ENCODE results near the gene ZMAT1.
"Not testable (repeated sequence)": the region's sequence is repeated elsewhere in the genome, so short reads cannot be mapped to it uniquely, and the experiment has no call there.

ZMAT1 gene

DNA sequence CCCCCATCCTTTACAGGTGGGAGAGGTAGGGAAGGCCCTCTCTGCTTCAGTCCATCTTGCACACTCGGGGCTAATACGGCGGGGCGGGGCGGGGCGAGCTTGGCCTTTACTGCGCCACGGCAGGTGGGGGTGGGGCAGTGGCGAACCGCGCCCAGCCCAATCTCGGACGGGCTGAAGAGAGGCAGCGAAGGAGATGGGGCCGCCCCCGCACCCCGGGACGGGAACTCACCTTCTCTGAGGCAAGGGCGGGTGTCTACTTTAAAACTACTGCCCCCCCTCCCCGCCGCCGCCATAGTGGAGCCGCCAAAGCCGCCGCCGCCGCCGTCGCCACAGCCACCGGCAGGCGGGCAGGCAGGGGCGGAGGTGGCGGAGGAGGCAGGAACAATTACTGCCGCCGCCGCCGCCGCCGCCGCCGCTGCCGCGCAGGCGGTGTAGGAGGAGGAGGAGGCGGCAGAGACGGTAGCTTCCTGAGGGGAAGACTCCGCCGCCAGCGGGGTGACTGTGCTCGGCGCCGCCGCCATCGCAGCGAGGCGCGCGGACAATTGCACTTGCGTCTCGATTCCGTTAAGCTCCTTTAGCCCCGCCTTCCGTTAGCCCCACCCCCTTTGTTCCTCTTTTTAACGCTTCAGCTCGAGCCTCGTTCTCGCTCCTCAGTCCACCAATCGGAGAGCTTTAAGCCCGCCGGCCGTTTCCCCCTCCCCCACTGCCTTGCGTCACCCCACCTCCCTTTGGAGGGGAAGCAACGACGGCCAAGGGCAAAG lies at the start of gene ZMAT1:
Gene ZMAT1 (minus strand): TSS at position 540 of the 761 bp plus-strand sequence. CDS start 19 bp downstream, at position 521.
- DNase-seq (ENCODE audit: low read depth): peak; percentile 68

DNA sequence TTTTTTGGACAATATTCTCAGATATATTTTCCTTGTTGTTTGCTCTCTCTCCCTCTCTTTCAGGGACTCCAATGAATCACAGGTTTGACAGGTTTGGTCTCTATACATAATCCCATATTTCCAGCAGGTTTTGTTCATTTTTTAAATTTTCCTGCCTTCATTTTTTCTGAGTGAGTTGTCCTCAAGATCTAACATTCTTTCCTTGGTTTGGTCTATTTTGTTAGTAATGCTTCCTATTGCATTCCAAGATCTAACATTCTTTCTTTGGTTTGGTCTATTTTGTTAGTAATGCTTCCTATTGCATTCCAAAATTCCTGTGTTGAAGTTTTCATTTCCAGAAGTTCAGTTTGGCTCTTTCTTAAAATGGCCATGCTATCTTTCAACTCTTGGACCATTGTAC lies 45.3 kb upstream of the ZMAT1 start:
- no peak for DNase-seq (ENCODE audit: low read depth)

DNA sequence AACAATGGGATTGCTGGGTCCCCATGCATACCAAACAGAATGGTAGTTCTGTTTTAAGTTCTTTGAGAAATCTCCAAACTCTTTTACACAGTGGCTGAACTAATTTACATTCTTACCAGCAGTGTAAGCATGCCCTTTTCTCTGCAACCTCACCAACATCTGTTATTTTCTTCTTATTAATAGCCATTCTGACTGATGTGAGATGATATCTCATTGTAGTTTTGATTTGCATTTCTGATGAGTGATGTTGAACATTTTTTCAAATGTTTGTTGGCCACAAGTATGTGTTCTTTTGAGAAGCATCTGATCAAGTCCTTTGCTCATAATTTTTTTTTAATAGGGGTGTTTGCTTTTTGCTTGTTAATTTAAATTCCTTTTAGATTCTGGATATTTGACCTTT lies 41.2 kb upstream of the ZMAT1 start:
- no peak for DNase-seq (ENCODE audit: low read depth)

DNA sequence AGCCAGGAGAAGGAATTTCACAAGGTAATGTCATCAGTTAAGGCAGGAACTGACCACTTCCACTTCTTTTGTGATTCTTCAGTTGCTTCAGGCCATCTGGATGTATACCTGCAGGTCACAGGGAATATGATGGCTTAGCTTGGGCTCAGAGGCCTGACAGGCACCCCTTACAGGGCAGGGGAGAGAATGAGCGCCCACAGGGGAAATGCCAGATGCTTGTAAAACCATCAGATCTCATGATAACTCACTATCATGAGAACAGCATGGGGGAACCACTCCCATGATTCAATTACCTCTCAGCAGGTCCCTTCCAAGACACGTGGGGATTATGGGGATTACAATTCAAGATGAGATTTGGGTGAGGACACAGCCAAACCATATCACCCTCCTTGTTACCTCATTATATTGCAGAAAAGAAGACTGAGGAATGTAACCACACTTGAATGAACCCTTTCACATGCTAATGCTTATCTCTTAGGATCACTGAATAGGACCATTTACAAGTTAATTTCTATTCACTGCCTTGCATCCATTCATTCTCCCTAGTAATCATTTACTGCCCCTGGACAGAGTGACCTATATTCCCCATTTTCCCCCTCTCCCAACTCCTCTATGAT lies 33.2 kb upstream of the ZMAT1 start:
- not testable (repeated sequence) for DNase-seq (ENCODE audit: low read depth)

DNA sequence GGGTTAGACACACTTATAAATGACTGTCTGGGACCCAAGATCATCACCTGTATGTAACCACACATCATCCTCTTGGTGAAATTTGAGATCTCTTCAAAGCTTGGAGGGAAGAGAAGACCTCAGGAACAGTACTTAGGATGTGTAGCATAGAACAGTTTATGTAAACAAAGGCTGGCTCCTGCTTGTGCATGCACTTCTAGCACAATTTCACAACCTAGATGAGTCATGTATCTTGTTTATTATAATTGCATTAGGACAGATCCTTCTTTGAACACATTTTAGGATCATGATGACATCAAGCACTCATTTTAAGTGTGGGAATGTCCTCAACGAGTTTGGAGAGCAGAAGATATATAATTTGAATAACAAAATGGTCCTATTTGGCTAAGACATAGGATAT lies 26.3 kb upstream of the ZMAT1 start:
- DNase-seq (ENCODE audit: low read depth): no peak

DNA sequence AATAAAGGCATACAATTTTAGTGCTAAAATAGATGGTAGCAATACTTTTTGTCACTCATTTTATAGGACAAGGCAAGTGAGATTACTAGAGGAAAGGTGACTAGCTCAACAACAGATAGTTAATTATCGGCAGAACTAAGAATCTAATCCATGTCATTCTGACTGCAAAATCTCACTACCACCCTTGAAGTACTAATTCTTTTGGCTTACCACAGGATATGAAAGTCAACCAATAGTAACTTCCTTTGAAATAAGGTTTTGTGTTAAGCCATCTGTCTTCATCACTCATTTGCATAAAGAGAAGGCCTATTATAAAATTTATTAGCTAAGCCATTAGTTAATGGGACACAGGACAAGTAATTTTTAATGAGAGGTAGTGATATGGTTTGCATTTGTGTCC lies 25.3 kb upstream of the ZMAT1 start:
- DNase-seq (ENCODE audit: low read depth): no peak

DNA sequence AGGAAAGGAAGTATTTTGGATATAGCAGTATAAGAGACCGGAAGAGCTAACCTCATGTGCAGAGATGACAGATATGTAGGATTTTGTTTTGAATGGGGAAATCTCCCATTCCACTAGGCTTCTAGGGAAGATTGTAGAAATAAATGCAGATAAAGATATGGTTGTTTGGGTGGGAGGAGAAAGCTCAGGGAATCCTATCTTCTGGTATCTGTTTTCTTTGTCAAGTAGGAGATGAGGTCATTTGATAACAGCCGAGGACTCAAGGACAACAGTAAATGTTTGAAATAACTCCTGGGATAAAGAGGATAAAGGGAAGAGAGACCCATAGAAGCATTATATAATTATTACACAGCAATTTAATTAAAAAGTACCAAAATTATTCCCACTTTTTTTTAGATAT lies 24.7 kb upstream of the ZMAT1 start:
- no peak for DNase-seq (ENCODE audit: low read depth)

DNA sequence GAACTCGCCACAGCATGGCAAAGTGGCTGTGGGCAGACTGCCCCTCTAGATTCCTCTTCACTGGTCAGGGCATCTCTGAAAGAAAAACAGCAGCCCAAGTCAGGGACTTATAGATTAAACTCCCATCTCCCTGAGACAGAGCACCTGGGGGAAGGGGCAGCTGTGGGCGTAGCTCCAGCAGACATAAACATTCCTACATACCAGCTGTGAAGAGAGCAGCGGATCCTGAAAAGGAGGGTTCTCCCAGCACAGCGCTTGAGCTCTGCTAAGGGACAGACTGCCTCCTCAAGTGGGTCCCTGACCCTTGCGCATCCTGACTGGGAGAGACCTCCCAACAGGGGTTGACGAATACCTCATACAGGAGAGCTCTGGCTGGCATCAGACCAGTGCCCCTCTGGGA lies 18.8 kb upstream of the ZMAT1 start:
- no peak for DNase-seq (ENCODE audit: low read depth)

DNA sequence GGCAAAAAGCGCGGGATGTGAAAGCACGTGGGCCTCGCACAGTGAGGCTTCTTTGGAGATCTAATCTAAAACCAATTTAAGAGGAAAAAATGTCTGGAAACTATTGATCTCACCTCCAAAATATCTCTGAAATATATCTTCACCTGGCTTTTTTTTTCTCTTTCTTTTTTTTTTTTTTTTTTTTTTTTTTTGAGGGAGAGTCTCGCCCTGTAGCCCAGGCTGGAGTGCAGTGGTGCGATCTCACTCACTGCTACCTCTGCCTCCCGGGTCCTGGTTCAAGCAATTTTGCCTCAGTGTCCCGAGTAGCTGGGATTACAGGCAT lies 383 bp upstream of the ZMAT1 start:
- no peak for DNase-seq (ENCODE audit: low read depth)

DNA sequence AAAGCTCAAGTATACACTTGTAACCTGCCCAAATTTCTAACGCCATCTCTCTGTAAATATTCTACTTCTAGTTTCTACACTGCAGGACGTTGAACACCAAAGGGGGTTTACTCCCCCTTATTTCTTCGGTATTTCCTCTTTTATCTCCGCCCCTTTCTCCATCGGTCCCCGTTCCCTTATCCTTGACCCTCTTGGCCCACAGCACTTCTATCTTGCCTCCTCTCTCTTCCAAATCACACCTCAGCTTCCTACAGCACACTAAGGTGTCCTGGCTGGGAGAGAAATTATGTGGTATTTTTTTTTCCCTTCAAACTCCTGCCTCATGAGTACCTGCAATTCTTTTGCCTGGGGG lies 715 bp downstream of the ZMAT1 start:
- DNase-seq (ENCODE audit: low read depth): no peak

DNA sequence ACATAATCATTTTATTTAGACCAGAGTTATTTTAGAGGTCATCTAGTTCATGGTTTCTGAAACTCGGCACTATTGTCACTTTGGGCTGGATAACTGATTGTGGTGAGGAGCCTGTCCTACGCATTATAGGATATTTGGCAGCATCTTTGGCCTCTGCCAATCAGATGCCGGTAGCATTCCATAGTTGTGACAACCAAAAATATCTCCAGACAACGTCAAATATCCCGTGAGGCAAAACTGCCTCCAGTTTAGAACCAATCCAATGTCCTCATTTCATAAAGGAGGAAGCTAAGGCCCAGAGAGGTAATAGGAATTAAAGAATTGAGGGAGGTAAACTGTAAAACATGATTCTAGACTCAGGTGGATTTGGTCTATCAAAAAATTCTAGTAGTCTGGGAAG lies 6.1 kb downstream of the ZMAT1 start:
- no peak for DNase-seq (ENCODE audit: low read depth)

DNA sequence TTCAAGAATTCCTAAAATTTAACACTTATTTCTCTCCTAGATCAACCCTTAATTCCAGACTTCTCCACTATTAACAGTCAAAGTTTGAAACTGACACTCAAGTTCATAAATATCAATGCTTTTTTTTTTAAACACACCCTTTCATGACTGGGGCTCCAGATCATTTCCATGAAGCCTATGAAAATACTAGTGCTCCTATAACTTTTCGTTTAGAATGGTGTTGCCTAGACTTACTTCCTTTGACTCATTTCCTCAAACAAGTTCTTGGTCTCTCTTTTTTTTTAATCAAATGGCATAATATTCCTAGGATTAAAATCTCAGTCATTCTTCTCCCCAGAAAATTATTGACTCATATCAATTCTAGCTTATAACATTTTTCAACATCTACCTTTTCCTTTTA lies 13.1 kb downstream of the ZMAT1 start:
- DNase-seq (ENCODE audit: low read depth): no peak

DNA sequence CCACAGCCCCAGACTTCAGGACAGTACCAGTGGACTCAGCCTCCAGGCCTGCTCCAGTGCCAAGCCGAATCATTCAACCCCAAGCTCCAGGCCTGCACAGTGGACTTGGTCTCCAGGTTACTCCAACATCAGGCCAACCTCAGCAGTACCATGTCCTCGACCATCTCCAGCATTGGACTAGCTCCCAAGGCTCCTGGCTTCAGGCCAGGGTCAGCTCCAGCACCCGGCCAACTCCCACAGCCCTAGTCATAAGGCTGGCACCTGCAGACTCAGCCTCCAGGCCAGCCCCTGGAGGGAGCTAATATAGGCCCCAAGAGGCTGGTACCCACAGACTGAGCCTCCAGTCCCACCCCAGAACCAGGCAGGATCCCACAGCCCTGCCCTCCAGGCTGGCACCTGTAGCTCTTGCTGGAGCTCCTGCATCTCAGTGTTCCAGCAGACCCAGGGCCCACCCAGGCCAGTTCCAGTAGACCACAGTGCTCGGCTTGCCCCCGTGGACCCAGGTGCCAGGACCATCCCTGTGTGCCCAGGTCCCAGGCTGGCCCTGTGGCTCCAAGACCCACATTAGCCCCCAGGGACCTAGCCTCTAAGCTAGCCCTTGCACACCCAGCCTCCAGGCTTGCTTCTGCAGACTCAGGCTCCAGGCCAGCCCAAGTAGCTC lies 25.6 kb downstream of the ZMAT1 start:
- no peak for DNase-seq (ENCODE audit: low read depth)

DNA sequence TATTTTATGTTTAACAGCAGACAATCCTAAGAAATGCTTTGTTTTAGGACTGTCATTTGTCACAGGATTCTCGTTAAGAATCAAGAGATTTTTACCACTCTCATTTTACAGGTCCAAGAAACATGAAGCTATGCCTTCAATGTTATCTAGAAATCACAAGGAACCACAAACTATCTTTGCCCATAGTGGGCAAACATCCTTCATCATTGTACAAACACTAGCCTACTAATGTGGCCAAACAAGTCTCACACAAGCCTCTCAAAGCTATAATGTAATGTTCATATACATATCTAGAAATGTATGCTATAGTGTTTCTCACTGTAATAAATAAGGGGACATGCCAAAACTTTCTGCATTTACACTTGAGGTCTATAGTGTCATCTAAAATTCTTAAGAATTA lies 26.8 kb downstream of the ZMAT1 start:
- no peak for DNase-seq (ENCODE audit: low read depth)

Measured in stimulated activated CD8-positive, alpha-beta memory T cell treated with anti-CD3 and anti-CD28 coated beads, Interleukin-15, amount 100 ng/mL, for 24 hours (primary cell).